GM13977 (cell line): ENCODE measurements around the gene UCK2.

Source experiments
- DNase-seq: peaks from one replicate; pipeline ENCODE4 v3.0.0; 2012; ENCODE audit warnings: low spot score
- in situ Hi-C: fragments of 300-500 bp; cut with MboI; formaldehyde crosslinking; loops from one replicate; pipeline ENCODE4 v1.12.0; 2022; ENCODE audit warnings: low sequenced_read_pairs, low pct_unique_long_range_greater_than_20kb, mixed read lengths, inconsistent platforms; ENCODE audit not compliant: unreplicated experiment
- TF ChIP-seq, protein P1 (sequence below): IDR thresholded peaks from 2 replicates; pipeline ENCODE4 v1.5.1; 2012; ENCODE audit warnings: mild to moderate bottlenecking, control low read depth; ENCODE audit not compliant: insufficient read depth; ENCODE audit errors: extremely low read depth, missing control alignments

UCK2 gene

DNA sequence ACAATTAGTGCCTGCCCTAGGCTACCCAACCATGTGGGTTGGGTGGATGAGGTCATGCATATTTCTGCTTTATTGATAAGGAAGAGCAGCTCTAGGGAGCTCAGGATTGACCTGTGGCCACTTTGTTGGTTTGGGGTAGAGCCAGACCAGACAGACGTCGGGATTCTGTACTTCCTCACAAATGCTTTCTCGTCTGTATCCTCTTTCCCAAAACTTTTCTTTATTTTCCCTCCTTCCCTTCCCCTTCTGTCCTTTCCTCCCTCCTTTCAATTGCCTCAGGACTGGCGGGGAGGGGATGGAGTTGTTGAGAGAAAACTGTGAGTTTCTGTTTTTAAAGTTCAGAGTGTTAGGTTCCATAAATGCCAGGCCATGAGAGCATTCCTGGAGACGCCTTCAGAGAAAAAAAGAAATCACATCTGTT, 68.0 kb downstream of the UCK2 start:
- TF ChIP-seq, protein P1, sequence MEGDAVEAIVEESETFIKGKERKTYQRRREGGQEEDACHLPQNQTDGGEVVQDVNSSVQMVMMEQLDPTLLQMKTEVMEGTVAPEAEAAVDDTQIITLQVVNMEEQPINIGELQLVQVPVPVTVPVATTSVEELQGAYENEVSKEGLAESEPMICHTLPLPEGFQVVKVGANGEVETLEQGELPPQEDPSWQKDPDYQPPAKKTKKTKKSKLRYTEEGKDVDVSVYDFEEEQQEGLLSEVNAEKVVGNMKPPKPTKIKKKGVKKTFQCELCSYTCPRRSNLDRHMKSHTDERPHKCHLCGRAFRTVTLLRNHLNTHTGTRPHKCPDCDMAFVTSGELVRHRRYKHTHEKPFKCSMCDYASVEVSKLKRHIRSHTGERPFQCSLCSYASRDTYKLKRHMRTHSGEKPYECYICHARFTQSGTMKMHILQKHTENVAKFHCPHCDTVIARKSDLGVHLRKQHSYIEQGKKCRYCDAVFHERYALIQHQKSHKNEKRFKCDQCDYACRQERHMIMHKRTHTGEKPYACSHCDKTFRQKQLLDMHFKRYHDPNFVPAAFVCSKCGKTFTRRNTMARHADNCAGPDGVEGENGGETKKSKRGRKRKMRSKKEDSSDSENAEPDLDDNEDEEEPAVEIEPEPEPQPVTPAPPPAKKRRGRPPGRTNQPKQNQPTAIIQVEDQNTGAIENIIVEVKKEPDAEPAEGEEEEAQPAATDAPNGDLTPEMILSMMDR, result no peak
- in situ Hi-C loops, result loop anchor here (25.0 kb wide), 1 partner anchor 508 kb away; no protein-coding TSS in a partner anchor
- no peak for DNase-seq

DNA sequence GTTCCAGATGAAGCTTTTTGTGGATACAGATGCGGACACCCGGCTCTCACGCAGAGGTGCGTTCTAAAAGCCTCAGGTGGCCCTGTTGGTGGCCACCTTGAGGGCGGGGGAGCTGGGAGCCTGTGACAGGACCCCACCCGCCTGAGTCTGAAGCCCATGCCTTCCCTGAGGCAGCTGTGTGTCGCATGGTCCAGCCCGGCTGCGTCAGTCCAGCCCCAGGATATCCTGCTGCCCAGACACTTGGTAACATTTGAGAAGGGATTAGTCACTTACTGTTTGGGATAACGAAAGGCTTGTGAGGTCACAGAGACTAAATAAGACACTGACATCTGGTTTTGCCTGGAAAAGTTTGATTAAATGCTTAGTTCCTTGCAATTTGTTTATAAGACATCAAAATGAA, 68.9 kb downstream of the UCK2 start:
- DNase-seq, result no peak
- TF ChIP-seq, protein P1, result no peak
- in situ Hi-C loops, result loop anchor here (25.0 kb wide), 1 partner anchor 509 kb away; no protein-coding TSS in a partner anchor

DNA sequence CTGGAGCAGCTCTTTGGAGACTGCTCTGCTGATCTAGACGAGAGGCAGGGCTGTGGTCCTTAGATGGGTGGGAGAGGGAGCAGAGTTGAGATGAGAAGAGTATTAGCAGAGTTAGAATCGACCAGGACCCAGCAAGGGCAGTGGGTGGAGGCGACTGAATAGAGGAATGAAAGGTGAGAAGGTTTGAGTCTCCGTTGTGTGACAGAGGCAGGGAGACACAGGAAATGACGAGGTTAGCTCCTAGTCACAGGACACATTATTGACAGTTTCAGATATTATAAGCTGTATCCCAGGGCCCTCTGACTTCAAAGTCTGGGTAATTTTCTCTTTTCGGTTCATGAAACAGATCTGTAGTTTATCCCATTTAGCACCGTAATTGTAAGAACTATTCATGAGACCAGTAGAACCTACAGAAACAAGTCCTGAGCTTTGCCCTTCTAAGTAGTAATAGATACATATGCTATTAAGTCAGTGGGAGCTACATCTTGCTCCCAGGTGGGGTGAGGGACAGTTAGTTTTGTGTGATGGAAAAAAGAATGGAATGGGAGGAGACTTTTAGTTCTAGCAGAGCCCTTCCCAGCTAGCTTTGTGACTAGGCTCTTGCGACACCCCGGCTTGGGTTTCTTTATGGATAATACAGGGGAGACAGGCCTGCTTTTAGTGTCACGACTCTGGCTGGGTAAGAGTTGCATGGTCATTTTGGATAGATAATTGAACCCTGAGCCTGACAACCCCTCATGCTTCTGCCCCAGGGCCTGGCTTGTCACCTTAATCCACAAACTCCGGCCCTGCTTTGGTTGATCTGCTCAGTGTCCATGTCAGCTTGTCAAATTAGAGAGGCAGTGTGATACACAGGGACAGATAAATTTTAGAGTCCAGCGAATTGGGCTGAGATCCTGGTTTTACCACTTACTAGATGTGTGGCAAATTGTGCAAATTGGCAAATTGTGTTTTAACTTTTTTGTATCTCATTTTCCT, 70.2 kb downstream of the UCK2 start:
- peak; percentile 36 for DNase-seq
- in situ Hi-C loops, result loop anchor here (25.0 kb wide), 1 partner anchor 510 kb away; no protein-coding TSS in a partner anchor
- TF ChIP-seq, protein P1, result no peak

DNA sequence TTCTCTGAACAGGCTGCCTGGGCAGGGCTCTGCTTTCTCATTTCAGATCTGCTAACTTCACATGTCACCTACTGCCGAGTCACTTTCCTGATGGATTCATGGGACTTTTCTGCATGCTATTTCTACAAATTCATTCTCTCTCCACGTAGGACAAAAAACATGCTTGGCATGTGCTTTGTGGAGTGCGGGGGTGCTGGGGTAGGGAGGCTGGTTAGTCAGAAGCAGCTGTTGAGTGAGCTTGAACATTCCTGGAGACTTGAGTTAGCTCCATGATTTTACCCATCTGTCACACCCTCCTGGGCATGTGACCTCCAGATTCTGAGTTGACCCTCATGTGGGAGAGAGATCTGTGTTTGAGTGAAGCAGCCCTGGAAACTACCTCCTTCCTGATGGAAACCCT, 71.4 kb downstream of the UCK2 start:
- TF ChIP-seq, protein P1, result no peak
- no peak for DNase-seq
- in situ Hi-C loops, result loop anchor here (25.0 kb wide), 1 partner anchor 512 kb away; no protein-coding TSS in a partner anchor

DNA sequence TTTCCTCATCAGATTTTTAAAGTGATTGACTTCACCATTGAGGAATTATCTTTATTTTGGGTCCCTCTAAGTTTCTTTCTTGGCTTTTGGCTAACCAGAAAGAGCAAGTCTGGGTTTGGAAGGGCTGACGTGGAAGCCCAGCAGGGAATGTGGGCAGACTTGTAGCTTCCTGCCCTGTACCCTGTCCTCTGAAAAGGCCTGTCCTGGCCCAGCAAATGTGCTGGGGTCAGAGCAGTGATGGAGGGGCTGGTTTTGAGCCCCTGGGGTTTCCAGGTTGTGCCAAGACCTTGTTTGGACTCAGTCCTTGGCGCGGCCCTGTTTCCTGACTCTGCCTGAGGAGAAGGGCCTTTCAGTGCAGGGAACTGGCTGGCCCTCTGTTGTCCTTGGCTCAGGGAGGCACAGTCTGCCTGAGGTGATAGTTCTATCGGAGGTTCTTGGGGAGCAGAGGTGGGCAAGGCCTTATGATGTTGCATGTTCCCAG, 72.1 kb downstream of the UCK2 start:
- TF ChIP-seq, protein P1, result no peak
- DNase-seq, result no peak
- in situ Hi-C loops, result loop anchor here (25.0 kb wide), 1 partner anchor 512 kb away; no protein-coding TSS in a partner anchor

DNA sequence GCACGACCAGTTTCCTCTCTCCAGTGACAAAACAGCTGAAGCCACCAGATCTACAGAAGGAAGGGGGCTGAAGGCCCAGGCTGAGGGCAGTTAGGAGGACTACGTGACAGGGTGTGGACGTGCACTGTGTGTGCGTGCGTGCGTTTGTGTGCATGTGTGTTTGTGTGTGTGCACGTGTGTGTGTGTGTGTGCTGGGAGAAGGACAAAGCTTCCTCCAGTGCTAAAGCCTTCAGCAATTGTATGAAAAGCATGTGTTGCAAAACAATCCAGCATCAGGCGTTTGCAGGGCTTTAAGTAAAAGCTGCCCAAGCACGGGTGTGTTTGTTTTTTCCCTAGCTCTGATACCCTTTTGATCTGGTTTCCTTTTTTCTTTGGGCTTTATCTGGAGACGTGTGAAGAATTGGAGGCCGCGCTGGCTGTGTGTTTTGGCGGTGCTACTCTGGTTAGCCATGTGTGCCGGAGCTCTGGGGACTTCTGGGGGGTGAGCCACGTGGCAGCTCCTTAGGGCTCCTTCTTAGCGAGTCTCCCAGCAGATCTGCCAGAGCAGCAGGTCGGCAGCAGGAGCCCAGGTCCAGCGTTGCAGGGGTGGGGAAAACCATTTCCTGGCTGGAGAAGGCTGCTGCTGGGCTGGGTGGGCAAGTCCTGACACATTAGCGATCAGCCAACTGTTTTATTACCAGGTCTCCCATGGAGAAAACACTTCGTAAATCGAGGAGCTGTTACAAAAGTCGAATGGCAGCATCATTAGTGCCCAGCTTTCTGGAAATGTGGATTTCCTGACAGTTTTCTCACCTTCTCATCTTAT, 73.4 kb downstream of the UCK2 start:
- no peak for DNase-seq
- in situ Hi-C loops, result no loop called here
- TF ChIP-seq, protein P1, result no peak
